Renal cortex interstitium (tissue), 11 donors: ENCODE data around the gene METAP2. TPM values are rescaled to one million over a fixed set of nuclear protein-coding genes. Genes with fewer than 3 reads are reported as not detected.

Source experiments
- DNase-seq, 11 donors: peaks; one replicate each; pipeline ENCODE4 v3.0.0-alpha.2; 2013; ENCODE audit warnings: low read depth in 9 of 11, low spot score in 4 of 11; ENCODE audit errors: extremely low read depth in 1 of 11
- polyA plus RNA-seq, 3 donors: library from polyadenylated mRNA; unstranded; fragments of 120-200 nt; gene quantifications; one replicate each; pipeline ENCODE4 v1.2.1, GENCODE V29; 2013; ENCODE audit not compliant: insufficient read length in 3 of 3

Gene METAP2
- polyA plus RNA-seq, 3 donors = 111 to 135 (median 117) TPM

GRCh38 chr12:95492462-95492861, 18.5 kb downstream of the METAP2 start:
- no peak for DNase-seq

- no peak for DNase-seq
Observed at GRCh38 chr12:95494888-95495287, 20.9 kb downstream of the METAP2 start.

- DNase-seq = no peak
Observed at GRCh38 chr12:95495433-95495832, 21.5 kb downstream of the METAP2 start.

- DNase-seq = no peak
Observed at GRCh38 chr12:95497031-95497430, 23.1 kb downstream of the METAP2 start.

GRCh38 chr12:95498968-95499367, 25.0 kb downstream of the METAP2 start:
- no peak for DNase-seq

GRCh38 chr12:95499772-95500171, 25.8 kb downstream of the METAP2 start:
- no peak for DNase-seq

GRCh38 chr12:95504140-95504539, 30.2 kb downstream of the METAP2 start:
- no peak for DNase-seq

GRCh38 chr12:95505039-95505438, 31.1 kb downstream of the METAP2 start:
- DNase-seq = no peak

GRCh38 chr12:95506707-95507523, 33.0 kb downstream of the METAP2 start:
- no peak for DNase-seq

GRCh38 chr12:95509300-95509699, 35.3 kb downstream of the METAP2 start:
- no peak for DNase-seq

- DNase-seq = no peak
Observed at GRCh38 chr12:95511977-95512376, 38.0 kb downstream of the METAP2 start.

- no peak for DNase-seq
Observed at GRCh38 chr12:95513599-95513998, 39.6 kb downstream of the METAP2 start.

GRCh38 chr12:95515197-95515596, 41.2 kb downstream of the METAP2 start:
- DNase-seq = no peak

GRCh38 chr12:95516757-95517156, 42.8 kb downstream of the METAP2 start:
- DNase-seq = no peak

- DNase-seq = no peak
Observed at GRCh38 chr12:95517246-95517645, 43.3 kb downstream of the METAP2 start.

GRCh38 chr12:95518944-95519343, 45.0 kb downstream of the METAP2 start:
- no peak for DNase-seq

GRCh38 chr12:95520816-95521215, 46.9 kb downstream of the METAP2 start:
- DNase-seq = no peak

- DNase-seq = no peak
Observed at GRCh38 chr12:95522692-95523091, 48.7 kb downstream of the METAP2 start.

GRCh38 chr12:95528431-95528830, 54.5 kb downstream of the METAP2 start:
- DNase-seq = no peak

GRCh38 chr12:95529693-95530225, 55.8 kb downstream of the METAP2 start:
- no peak for DNase-seq

GRCh38 chr12:95532851-95533250, 58.9 kb downstream of the METAP2 start:
- DNase-seq = no peak
